ENCODE measurements around the gene NDUFS4.

GRCh38 chr5:53713978-53714666 is 153.7 kb downstream of the NDUFS4 start:
- TF ChIP-seq POLR2A (IDR thresholded peaks at IDR 0.05) (no peak), CTCF (IDR thresholded peaks at IDR 0.05) (no peak)

All from prostate gland (tissue), 2 donors.